ENCODE data around the gene FRMPD4. TPM values are rescaled to one million over a fixed set of nuclear protein-coding genes. Genes with fewer than 3 reads are reported as not detected.

FRMPD4 gene
- total and polyA plus RNA-seq, 10 donors, result not detected

- H3K4me3 ChIP-seq, result no peak overlapping the region
- no peaks in the 10 kb centered on the region for H3K4me1 ChIP-seq
- TF ChIP-seq POLR2A (IDR thresholded peaks at IDR 0.05) (no peak), CTCF (IDR thresholded peaks at IDR 0.05 in 8 of 11, conservative IDR thresholded peaks at IDR 0.05 in 3 of 11) (no peak), POLR2AphosphoS5 (IDR thresholded peaks at IDR 0.05) (no peak)
- peaks cover 0 to 6% (median 0%) of the 10 kb centered on the region in 8 donors for H3K9me3 ChIP-seq
- no peak for DNase-seq
- intact Hi-C loops (cut with DNase I; ENCODE audit: low total_unique reads), result no loop called here
- no peak overlapping the region for H3K27ac ChIP-seq
- WGBS, 5 donors, result 70 to 94% (median 73%) methylated on average over 2 to 4 of the region's 4 CpGs
- no peaks in the 10 kb centered on the region for H3K36me3 ChIP-seq
- no peaks in the 10 kb centered on the region for H3K27me3 ChIP-seq (replicated peaks in 1 of 7)
Measured at GRCh38 chrX:12308420-12308819, 170.1 kb downstream of the FRMPD4 start.

- Histone ChIP-seq H3K9me3 (peaks cover 0 to 6% (median 0%) of the 10 kb centered on the region in 8 donors), H3K4me3 (no peak overlapping the region), H3K27ac (no peak overlapping the region), H3K4me1 (no peaks in the 10 kb centered on the region), H3K27me3 (replicated peaks in 1 of 7) (no peaks in the 10 kb centered on the region), H3K36me3 (no peaks in the 10 kb centered on the region)
- intact Hi-C loops (cut with DNase I; ENCODE audit: low total_unique reads), result no loop called here
- 64 to 85% (median 68%) methylated on average over 5 of the region's 5 CpGs for whole genome bisulfite sequencing, 5 donors
- no peak for DNase-seq
- TF ChIP-seq POLR2A (IDR thresholded peaks at IDR 0.05) (no peak), CTCF (IDR thresholded peaks at IDR 0.05 in 8 of 11, conservative IDR thresholded peaks at IDR 0.05 in 3 of 11) (no peak), POLR2AphosphoS5 (IDR thresholded peaks at IDR 0.05) (no peak)
Measured at GRCh38 chrX:12309040-12309743, 170.9 kb downstream of the FRMPD4 start.

- H3K4me3 ChIP-seq, result no peak overlapping the region
- no peaks in the 10 kb centered on the region for H3K4me1 ChIP-seq
- H3K27ac ChIP-seq, result no peak overlapping the region
- intact Hi-C loops (cut with DNase I; ENCODE audit: low total_unique reads), result no loop called here
- WGBS, 5 donors, result 49 to 88% (median 57%) methylated on average over 6 of the region's 6 CpGs
- no peak for DNase-seq
- no peaks in the 10 kb centered on the region for H3K36me3 ChIP-seq
- H3K27me3 ChIP-seq (replicated peaks in 1 of 7), result no peaks in the 10 kb centered on the region
- no peak for TF ChIP-seq POLR2A (IDR thresholded peaks at IDR 0.05)
- no peak for TF ChIP-seq CTCF (IDR thresholded peaks at IDR 0.05 in 8 of 11, conservative IDR thresholded peaks at IDR 0.05 in 3 of 11)
- no peak for TF ChIP-seq POLR2AphosphoS5 (IDR thresholded peaks at IDR 0.05)
- peaks cover 0 to 6% (median 0%) of the 10 kb centered on the region in 8 donors for H3K9me3 ChIP-seq
Measured at GRCh38 chrX:12309744-12310076, 171.4 kb downstream of the FRMPD4 start.

GRCh38 chrX:12314651-12315050, 176.4 kb downstream of the FRMPD4 start:
- Histone ChIP-seq H3K27me3 (replicated peaks in 1 of 7) (peaks cover 0 to 6% (median 0%) of the 10 kb centered on the region in 7 donors), H3K4me3 (no peak overlapping the region), H3K27ac (no peak overlapping the region), H3K9me3 (peaks cover 0 to 6% (median 0%) of the 10 kb centered on the region in 8 donors), H3K4me1 (no peaks in the 10 kb centered on the region), H3K36me3 (no peaks in the 10 kb centered on the region)
- no peak for TF ChIP-seq POLR2AphosphoS5 (IDR thresholded peaks at IDR 0.05)
- TF ChIP-seq CTCF (IDR thresholded peaks at IDR 0.05 in 8 of 11, conservative IDR thresholded peaks at IDR 0.05 in 3 of 11), result no peak
- TF ChIP-seq POLR2A (IDR thresholded peaks at IDR 0.05), result no peak
- intact Hi-C loops (cut with DNase I; ENCODE audit: low total_unique reads), result no loop called here
- no peak for DNase-seq
